ENCODE data around the gene FGF12. TPM values are rescaled to one million over a fixed set of nuclear protein-coding genes. Genes with fewer than 3 reads are reported as not detected.

The FGF12 gene
- total RNA-seq, 2 donors from 2014 or later, result 0.25 to 0.48 TPM

DNA sequence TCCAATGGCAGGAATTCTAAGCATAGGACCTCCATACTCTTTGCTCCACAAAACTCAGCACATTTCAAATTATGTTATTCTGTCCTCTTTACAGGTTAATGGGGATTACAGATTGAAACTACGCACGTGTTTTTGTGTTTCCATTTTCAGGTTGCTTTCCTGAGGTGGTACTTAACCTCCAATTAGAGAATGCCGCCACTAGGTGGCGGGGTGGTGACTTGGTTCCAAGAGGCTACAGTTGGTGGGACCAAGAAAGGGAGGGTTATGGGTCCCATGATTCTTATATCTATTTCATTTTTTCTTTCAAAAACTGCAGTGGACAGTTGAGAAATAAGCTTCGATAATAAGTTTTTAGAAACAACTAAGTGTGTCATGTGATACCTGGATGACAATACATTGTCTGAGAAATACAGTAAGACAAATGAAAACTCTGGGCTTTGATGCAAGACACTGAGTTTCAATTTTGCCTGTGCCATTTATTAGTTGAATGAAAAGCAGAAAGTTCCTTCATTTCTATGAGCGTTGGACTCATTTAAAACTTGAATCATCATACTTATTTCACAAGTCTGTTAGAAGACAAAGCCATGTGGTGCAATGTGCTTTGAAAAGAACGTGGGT is 539.0 kb downstream of the FGF12 start:
- Histone ChIP-seq H3K9ac (ENCODE audit: low read depth in 2 of 2, low read length in 2 of 2) (no peak overlapping the region), H3K27ac (no peak overlapping the region), H3K9me3 (no peaks in the 10 kb centered on the region), H3K4me1 (no peaks in the 10 kb centered on the region), H3K36me3 (no peaks in the 10 kb centered on the region), H3K27me3 (no peaks in the 10 kb centered on the region), H3K4me3 (no peak overlapping the region)
- TF ChIP-seq, protein P1, sequence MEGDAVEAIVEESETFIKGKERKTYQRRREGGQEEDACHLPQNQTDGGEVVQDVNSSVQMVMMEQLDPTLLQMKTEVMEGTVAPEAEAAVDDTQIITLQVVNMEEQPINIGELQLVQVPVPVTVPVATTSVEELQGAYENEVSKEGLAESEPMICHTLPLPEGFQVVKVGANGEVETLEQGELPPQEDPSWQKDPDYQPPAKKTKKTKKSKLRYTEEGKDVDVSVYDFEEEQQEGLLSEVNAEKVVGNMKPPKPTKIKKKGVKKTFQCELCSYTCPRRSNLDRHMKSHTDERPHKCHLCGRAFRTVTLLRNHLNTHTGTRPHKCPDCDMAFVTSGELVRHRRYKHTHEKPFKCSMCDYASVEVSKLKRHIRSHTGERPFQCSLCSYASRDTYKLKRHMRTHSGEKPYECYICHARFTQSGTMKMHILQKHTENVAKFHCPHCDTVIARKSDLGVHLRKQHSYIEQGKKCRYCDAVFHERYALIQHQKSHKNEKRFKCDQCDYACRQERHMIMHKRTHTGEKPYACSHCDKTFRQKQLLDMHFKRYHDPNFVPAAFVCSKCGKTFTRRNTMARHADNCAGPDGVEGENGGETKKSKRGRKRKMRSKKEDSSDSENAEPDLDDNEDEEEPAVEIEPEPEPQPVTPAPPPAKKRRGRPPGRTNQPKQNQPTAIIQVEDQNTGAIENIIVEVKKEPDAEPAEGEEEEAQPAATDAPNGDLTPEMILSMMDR (IDR thresholded peaks at IDR 0.05), result peak; percentile 54
- intact Hi-C loops (cut with DNase I), result loop anchor here (5.0 kb wide), 1 partner anchor 259 kb away; no protein-coding TSS in a partner anchor
- peak; percentile 40 for DNase-seq

DNA sequence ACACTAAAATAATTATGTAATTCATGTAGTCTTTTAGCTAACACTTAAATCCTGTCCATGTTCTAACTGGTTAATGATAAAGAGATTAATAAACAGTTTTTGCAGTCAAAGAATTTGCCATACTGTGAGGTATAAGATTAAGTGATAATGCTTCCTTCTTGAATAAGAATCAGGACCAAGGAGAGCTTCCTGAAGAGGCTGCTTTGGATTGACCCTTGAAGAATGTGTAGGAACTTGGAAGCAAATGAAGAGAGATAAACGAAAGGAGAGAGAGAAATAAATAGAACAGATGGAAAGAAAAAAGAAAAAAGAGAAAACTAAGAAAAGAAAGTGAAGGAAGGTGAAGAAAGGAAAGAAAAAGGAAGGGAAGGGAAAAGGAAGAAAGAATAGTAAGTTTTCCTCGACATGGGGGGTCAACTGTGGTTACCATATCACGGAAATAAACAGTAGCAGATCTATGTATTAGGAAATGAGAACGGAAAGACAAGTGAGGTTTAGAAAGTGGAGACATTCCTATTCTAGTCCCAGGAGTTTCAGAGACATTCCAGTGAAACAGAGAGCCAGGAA is 539.8 kb downstream of the FGF12 start:
- H3K4me3 ChIP-seq, result no peak overlapping the region
- TF ChIP-seq, protein P1 (IDR thresholded peaks at IDR 0.05), result no peak
- no peaks in the 10 kb centered on the region for H3K4me1 ChIP-seq
- H3K9ac ChIP-seq (ENCODE audit: low read depth in 2 of 2, low read length in 2 of 2), result no peak overlapping the region
- intact Hi-C loops (cut with DNase I), result loop anchor here (5.0 kb wide), 1 partner anchor 260 kb away; no protein-coding TSS in a partner anchor
- no peaks in the 10 kb centered on the region for H3K27me3 ChIP-seq
- H3K27ac ChIP-seq, result no peak overlapping the region
- no peak for DNase-seq
- no peaks in the 10 kb centered on the region for H3K9me3 ChIP-seq
- H3K36me3 ChIP-seq, result no peaks in the 10 kb centered on the region

DNA sequence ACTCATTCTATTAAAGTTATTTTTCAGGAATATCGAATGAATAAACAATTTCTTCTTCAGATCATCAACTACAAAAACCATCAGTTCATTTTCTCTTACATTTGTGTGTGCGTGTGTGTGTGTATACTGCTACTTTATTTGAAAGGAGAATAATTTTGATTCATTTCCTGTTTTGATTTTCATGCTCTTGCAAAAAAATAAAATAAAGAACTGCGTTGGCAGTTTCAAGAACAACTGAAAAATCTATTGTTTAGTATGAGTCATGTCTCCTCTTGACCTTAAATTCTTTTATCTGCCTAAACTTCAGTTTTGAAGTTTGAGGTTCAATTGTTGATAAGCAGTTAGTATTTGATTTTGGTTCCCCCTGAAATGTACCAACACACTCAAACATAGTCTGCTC is 540.8 kb downstream of the FGF12 start:
- intact Hi-C loops (cut with DNase I), result loop anchor here (5.0 kb wide), 1 partner anchor 261 kb away; no protein-coding TSS in a partner anchor
- TF ChIP-seq, protein P1 (IDR thresholded peaks at IDR 0.05), result no peak
- H3K27me3 ChIP-seq, result no peaks in the 10 kb centered on the region
- no peaks in the 10 kb centered on the region for H3K9me3 ChIP-seq
- no peaks in the 10 kb centered on the region for H3K4me1 ChIP-seq
- no peak overlapping the region for H3K27ac ChIP-seq
- H3K4me3 ChIP-seq, result no peak overlapping the region
- no peaks in the 10 kb centered on the region for H3K36me3 ChIP-seq
- DNase-seq, result no peak
- H3K9ac ChIP-seq (ENCODE audit: low read depth in 2 of 2, low read length in 2 of 2), result no peak overlapping the region

DNA sequence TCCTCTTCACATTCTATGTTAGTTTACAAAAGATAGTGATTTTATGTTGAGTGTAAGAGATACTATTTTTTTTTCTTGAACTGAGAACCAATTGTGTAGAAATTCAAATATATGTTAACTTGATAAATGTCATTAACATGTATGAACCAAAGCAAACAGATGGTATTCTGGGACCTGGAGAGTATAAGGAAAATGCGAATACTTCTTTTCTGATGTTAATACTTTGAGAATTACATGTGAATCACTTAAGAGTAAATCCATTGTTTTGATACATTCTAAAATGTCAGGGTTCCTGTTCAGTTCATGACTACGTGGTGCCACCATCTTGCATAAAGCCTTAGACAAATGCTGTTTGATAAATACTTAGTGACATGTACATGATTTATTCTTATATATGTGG is 541.3 kb downstream of the FGF12 start:
- Histone ChIP-seq H3K27ac (no peak overlapping the region), H3K27me3 (no peaks in the 10 kb centered on the region), H3K36me3 (no peaks in the 10 kb centered on the region), H3K4me1 (no peaks in the 10 kb centered on the region), H3K9ac (ENCODE audit: low read depth in 2 of 2, low read length in 2 of 2) (no peak overlapping the region), H3K4me3 (no peak overlapping the region), H3K9me3 (no peaks in the 10 kb centered on the region)
- intact Hi-C loops (cut with DNase I), result loop anchor here (5.0 kb wide), 1 partner anchor 261 kb away; no protein-coding TSS in a partner anchor
- TF ChIP-seq, protein P1 (IDR thresholded peaks at IDR 0.05), result no peak
- DNase-seq, result no peak

DNA sequence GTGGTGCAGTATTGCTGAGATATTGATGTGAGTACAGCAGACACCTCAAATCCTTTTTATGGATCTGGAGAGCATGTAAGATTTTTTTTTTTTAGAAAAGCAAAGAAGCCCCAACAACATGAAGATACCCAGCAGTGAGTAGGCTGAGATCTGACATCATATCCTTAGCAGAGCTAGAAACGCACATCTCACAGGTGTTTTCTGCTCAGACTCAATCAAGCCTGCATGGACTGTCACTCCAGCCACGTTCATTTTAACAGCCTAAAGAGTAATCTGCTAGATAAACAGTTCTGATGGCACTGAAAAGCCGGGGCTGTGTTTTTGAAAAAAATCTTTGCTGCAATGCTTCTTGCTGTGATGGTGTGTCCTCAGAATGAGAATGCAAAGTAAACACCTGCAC is 544.2 kb downstream of the FGF12 start:
- Histone ChIP-seq H3K36me3 (no peaks in the 10 kb centered on the region), H3K9me3 (no peaks in the 10 kb centered on the region), H3K4me1 (no peaks in the 10 kb centered on the region), H3K4me3 (no peak overlapping the region), H3K27ac (no peak overlapping the region), H3K27me3 (no peaks in the 10 kb centered on the region), H3K9ac (ENCODE audit: low read depth in 2 of 2, low read length in 2 of 2) (no peak overlapping the region)
- TF ChIP-seq, protein P1 (IDR thresholded peaks at IDR 0.05), result no peak
- intact Hi-C loops (cut with DNase I), result no loop called here
- DNase-seq, result no peak
